Measurements from ENCODE around the gene ALK.

ALK gene

DNA sequence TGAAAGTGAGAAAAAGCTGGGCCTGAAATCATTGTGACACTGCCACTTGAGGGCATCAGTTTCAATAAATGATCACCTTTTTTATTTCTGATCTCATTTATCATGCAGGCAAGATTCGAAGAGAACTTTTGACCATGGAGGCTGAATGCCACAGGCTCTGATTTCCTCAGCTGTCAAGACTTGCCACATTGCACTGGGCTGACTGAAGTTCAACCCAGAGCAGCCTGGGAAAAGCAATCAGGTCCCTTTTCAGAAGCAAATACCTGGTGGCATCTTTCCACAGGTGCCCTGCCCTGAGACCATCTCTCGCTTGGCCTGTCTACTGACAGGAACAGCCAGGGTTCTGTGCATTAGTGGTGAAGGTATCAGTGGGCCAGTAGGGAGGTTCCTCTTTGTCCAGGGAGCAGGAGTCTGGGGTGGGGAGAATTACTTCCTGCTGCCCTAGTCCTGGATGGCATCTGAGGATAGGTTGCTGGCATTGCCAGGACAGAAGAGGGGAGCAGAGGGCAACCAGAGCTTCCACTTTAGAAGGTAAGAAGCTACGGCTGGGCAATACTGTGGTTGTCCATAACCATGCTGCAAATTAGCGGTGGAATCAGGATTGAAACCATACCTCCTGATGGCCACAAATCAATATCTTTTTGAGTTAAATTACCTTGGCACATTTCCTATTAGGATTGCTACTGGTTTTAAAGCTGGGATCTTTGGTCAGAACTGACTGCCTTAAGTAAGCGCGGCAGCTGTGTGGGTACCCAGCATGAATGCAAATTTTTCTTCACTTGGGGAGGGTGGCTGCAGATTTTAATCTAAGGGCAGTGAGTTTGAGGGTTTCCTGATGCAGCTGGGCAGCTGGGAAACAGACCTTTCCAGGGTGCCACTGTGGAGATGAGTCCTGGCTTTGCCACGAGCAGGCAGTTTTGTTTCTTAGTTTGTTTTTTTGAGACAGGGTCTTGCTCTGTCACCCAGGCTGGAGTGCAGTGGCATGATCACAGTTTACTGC is 394.5 kb downstream of the ALK start:
- DNase-seq (ENCODE audit: low spot score), result no peak

DNA sequence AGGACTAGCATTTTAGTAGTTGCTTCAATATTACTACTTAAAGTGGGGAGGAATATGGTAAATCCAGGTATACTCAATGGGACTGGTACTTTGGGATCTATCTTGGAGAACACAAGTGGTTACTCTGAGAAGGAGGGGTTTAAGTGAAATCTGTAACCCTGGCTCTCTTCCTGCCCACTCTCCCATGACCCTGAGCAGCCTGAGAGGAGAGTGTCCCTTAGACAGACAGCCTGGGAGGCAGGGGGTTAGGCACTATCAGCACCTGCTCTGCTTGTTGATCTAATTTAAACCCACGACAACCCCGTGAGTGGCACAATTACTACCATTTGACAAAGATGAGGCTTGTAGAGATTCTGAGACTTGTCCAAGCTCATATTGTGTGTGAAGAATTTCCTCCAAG is 395.5 kb downstream of the ALK start:
- DNase-seq (ENCODE audit: low spot score), result no peak

DNA sequence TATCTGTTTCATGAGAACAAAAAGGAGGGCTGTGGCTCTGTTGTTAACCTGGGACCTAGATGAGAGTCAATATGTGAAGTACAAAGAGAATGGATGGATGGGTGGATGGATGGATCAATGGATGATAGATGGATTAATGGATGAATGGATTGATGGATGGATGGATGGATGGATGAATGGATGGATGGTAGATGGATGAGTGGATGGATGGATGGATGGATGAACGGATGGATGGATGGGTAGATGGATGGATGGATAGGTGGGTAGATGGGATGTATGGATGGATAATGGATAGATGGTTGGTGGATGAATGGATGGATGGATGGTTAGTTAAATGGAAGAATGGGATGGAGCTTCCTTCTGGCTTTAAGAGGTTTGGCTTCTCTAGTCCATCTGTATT is 396.7 kb downstream of the ALK start:
- no peak for DNase-seq (ENCODE audit: low spot score)

DNA sequence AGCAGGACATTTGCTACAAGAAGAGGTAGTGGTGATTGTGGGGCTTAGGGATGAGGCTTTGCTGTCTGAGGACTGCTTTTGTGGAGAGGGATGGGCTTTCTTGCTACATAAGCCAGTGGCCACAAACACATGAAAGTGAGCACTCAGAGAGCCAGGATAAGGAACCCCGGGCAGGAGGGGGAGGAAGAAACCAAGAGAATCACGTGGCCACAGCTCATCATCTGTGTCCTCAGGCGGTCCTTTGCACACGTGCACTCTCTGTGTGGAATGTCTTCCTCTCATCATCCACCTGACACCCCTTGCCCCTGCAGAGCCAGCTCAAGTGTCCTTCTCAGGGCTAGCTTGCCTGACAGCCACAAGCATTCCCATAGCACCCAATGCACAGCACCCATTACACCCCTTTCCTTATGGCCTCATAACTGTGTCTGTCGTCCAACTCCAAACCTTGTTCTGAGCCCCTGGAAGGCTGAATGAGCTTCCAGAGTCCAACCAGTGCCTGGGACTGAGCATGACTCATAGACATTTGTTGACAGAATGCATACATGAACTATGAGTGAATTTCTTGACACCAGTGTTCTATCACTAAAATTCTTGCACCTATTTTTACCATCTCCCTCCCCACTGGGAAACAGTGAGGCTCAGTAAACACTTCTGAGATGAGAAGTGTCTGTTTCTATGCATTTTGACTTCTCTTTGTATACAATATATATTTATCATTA is 398.3 kb downstream of the ALK start:
- peak; percentile 58 for DNase-seq (ENCODE audit: low spot score)

DNA sequence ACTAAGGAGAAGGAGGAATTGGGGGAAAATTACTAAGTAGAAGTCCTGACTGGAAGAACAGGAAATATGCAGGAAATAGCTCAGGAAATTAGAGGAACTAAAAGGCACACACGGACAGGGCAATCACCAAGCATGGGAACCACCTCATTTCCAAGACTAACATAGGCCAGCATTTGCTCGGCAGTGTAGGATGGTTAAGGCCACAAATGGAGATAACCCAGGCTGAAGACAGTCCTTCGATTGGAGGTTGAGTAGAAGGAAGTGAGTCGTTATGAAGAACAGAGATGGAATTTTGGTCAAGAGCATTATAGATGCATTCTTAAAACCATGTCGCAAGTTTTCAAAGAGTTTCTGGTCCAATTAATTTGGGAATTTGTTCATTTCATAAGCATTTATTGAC is 401.4 kb downstream of the ALK start:
- DNase-seq (ENCODE audit: low spot score), result no peak

DNA sequence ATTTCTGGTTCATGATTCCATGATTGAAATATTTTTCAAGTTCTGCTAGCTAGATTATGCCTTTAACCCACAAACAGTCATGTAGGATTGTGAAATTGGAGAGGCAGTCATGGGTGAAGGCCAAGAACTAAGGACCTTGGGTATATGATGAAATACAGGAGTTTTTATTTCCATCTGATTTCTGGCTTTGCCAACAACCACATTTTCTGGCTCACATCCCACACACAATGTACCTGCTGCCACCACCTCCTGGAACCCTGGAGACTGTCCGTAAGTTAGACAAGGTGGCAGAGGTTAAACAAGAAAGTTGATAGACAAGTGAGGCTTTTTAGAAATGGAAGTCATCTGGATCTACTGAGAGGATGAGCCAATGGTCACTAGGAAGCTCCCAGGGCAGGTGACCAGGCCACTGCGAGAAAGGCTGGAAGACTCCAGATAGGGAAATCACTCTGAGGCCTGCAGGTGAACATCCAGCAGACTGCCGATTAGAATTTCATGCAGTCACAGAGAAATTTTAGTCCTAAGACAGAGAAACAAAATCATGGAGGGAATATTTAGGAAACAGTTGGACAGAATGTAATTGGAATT is 402.0 kb downstream of the ALK start:
- no peak for DNase-seq (ENCODE audit: low spot score)

DNA sequence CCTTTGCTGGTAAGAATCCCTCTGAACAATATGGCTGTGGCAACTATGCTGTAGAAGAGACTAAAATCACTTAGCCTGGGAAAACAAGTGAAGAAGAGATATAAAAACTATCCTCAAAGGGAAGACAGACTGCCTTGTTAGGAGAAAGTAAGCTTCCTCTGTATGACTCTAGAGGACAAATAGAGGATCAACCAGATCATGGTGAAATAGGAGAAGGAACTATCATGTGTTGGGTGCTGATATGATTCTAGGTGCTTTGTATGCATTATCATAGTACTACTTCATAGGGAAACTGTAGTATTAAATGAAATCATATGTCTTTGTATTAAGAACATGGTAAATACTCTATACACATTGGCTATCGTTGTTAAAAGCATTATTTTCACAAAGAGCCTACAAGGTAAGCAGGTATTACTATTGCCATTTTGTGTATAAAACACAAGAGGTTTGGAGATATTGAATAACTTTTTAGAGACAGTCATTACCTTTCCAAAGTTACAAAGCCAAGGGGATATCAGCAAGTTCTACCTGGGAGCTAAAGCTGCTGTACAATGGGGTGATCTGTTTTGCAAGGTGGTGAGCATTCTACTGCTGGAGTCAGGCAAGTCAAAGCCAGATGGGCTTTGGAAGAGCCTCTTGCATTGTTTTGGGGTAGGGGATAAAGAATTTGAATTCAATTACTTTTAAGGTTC is 402.6 kb downstream of the ALK start:
- DNase-seq (ENCODE audit: low spot score), result no peak

DNA sequence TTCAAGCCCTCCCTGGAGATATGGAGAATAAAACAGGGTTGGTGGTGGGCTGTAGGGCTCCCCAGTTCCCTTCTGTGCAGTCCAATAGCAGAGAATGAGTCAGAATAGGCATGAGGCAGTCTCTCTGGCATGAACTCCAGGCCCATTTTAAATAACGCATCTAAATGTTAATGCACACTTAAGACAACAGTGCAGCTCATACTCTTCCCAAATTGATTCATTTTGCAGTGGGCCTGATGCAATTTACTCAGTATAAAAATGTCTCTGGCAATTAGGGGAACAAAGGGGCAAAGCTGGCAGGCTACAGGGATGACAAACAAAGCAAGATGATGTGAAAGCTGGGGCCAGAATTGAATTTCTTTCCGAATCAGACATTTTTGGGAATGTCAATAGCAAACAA is 403.4 kb downstream of the ALK start:
- no peak for DNase-seq (ENCODE audit: low spot score)

DNA sequence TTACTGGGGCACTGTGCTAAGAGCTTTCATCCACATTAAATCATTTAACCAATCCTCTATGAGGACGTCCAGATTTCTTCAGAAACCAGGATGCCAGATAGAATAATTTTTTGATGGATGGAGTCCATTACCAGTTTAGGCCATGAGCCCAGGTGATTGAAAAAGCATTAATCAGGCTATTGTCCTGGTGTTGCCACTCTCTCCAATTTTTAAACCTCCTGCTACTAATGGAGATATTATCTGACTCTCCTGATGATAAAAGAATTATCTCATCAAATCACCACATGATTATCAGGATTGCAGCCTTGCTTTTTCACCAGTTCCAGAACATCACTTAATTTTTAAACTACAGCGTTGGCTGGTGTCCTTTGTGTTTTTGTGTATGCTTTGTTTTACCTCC is 404.0 kb downstream of the ALK start:
- no peak for DNase-seq (ENCODE audit: low spot score)

DNA sequence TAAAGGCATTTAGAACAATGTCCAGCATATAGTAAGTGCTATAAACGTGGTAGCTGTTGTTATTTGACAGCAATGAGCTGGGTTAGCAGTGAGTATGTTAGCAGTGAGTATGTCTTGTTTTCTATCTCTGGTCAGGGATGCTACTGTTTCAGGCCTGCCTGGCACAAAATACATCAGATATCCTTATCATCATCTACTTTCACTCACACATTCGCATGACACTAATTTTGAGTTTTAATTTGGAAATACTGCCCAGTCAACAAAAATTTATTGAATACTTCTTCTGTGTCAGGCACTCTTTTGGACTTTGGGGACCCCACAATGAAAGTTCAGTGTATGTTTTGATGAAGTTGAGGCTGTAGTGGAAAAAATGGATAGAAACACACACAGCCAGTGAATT is 404.6 kb downstream of the ALK start:
- no peak for DNase-seq (ENCODE audit: low spot score)

DNA sequence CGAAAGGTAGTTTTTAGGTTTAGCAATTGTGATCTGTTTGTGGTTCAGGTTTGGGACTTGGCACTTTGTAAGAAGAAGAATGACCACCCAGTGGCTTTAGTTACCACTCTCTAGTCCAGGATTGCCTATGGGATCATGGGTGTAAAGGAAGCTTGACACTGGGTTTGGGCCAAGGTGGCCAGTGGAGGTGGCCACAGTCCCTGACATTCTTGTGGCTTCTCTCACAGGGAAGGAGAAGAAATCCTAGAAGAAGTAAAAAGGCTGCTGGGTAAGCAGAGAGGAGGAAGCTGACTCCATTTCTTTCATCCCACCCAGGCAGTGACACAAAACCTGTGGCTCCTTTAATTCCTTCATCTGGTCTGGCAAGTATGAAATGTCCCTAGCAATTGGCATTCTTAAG is 411.5 kb downstream of the ALK start:
- no peak for DNase-seq (ENCODE audit: low spot score)

DNA sequence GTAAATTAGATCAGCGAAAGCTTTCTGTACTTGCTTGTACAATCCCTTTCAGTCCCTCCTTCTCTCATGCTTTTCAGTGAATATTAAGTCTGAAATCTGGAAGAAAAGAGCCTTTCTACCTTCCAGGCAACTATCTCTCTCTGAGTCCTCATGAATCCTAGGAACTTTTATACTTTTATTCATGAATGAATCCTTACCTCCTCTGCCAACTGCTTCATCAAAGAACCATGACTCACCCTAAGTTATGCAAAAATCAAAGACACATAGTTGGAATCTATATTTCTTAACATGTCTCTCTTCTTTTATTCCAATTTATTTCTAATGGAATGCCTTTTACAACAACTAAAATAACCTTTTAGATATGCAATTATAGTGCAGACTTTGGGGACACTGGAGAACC is 412.0 kb downstream of the ALK start:
- no peak for DNase-seq (ENCODE audit: low spot score)

DNA sequence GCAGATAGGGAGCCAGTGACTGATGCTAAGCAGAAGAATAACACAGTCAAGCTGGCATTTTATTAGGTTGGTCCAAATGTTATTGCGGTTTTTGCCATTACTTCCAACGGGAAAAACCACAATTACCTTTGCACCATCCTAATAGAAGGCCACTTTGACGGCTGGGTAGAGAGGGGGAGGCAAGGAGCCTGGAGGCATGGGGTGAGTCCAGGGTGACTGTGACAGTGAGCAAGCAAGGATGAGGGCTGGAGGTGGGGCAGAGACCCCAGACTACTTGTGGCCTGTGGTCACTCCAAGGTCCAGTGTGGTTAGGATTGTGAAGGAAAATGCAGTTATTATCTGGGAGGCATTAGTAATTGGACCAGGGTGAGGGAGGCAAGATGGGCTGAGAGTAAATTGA is 416.6 kb downstream of the ALK start:
- DNase-seq (ENCODE audit: low spot score), result no peak

DNA sequence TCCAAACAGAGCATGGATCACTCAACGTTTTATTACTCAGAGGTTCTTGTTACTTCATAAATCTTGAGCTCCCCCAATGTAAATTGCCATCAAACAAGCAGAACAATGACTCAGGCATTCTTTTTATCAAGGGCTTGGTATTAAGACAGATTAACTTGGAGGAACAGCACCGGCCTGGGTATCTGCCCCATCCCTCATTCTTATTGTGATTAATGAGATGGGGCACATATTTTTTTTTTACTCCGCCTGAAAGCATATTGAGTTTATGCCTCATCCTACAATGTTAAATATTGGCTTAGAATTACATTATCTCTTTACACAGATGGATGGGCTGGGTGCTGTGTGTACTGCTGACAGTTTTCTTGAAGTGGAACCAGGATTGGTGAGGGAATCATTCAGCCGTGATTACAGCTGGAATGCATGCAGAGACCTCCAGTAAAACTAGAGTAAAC is 418.9 kb downstream of the ALK start:
- DNase-seq (ENCODE audit: low spot score), result no peak

DNA sequence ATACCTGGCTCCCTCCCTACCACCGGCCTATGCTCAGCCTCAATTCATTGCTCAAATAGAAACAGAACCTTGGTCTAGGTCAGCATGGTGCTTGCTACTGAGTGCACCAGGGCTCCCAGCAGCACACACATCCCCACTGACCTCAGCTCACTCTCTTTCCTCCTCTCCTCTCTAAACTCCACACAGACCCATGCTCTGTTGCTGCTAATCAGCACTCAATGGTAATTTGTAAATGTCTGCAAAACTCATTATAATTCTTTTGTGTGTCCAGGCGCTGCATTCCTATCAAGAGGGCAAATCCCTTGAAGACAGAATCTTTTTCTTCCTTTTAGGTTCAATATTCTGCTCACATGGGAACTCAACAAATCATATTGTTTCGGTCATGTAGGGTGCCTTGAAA is 424.0 kb downstream of the ALK start:
- DNase-seq (ENCODE audit: low spot score), result no peak

DNA sequence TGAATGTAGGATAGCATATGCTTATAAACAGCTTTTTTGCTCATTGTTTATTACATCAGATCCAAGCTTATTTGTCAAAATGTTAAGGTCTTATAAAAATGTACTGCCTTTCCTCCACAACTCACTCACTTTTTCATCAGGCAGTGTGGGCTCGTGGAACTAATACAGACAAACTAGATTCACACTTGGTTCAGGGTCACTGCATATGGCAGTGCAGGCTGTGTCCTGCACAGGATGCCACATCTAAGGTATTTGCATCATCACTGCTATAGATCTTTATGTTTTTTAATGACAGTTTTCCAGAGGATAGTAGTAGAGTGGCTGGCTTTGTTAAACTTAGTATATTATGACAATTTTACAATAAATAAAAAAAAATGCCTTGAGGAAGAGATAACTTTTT is 425.2 kb downstream of the ALK start:
- no peak for DNase-seq (ENCODE audit: low spot score)

DNA sequence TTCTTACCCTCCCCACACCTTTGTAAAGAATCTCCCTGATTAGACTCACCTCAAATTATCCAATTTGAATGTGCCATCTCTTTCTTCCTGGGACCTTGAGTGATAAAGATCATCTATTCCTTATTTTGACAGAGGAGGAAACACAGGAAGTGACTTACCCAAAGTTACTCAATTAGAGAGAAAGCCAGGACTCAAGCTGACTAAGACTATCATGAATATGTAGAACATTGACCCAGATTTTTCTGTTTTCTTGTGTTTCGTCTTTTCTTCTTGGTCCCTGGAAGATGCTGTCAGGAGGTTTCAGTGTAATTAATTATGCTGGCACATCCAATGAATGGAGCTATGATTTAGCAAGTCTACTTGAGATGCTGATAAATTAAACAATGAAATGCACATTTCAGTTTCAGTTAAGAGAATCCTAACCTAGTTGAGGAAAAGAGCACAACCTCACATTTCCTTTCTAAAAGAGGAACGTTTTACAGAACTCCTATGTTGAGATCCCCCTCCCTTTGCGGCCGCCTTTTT is 425.8 kb downstream of the ALK start:
- DNase-seq (ENCODE audit: low spot score), result no peak

DNA sequence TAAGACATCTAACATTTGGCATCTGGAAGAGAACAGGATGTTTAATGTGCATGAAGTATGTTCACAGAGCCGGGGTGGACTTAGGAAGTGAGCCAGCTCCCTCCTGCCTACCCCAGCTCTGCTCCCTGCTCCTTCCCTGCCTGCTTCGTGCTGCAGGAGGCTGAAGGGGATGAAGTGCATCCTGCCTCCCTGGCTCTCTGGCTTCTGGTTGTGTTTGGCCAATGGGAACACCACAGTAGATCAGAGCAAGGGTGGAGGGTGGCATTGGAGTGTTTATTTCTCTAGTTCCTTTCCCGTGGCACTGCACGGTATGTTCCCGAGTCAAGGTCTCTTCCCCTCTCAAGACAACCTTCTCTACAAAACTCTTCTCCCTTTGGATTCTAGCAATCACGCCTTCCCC is 426.3 kb downstream of the ALK start:
- no peak for DNase-seq (ENCODE audit: low spot score)

DNA sequence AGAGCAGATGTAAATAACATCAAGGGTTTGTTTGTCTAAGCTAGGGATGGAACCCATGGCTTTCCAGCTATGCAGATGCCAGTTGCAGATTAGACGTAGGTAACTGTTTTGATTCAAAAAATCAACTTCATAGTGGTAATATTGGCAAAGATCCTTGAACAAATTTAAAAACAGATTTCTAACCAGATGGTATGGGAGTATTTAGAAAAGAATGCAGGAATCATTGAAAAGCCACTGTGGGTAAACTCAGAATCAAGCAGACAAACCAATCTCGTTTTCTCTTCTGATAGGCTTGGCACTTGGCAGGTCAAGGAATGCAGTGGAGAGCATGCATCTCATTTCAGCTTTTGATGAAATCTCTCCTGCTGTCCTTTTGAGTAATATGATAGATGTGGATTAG is 428.7 kb downstream of the ALK start:
- DNase-seq (ENCODE audit: low spot score), result no peak

DNA sequence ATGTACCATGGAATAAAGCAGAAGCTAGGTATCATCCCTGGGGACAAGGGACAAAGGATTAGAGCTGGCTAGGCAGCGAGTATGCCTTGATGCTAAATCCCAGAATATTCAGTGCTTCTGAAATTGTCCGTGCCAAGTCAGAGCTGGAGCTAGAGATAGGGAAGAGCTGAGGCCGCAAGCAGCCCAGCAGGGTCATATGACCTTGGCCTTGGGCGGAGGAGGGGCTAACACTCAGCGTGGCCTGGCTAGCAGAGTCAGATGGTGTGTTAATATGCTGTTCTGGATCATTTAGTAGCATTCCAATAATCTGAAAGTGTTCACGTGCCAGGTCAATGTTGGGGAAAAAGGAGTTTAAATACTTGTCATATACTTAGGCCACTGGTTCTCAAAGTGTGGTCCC is 431.3 kb downstream of the ALK start:
- DNase-seq (ENCODE audit: low spot score), result no peak

DNA sequence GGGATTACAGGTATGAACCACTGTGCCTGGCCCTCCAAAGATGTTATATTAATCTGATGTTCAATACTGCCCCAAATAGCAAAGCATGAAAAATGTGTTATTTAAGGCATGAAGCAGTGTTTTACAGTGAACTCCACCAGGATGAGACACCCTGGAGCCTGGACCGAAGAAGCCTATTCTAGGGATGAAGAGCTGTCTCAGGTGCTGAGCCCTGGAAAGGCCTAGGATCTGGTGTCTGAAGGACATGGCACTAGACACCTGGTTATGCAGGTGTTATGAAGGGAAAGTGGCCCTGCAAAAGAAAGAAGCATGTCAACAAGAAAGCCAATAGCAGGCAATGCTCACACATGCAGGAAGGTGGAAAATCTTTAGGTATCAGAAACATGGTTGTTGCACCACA is 431.8 kb downstream of the ALK start:
- DNase-seq (ENCODE audit: low spot score), result no peak

DNA sequence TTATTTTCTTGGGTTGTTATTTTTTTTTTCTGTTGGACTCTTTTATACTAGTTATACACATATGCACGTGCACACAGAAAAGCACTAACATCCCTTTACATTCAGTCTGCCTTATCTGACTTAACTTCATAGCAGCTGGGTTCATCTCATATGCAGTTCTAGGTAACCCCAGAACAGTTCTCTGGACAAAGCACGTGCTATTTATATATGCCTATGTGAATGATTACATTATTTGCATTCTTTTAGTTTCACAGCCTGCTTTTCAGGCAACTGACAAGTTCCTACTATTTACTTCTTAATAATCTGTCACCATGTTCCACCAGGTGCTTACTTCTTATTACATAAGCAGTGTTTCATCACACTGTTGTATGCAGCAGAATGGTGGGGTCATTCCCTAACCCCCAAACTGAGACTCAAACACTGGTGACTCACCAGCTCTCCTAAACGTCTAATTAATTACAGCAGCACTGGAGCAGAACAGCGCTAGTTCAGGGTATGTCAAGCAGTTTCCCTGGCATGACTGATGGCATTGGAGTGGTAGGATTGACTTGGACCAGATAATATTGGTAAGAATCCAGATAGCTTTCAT is 433.3 kb downstream of the ALK start:
- DNase-seq (ENCODE audit: low spot score), result no peak

All from hepatic stellate cell (primary cell).